NB4 (cell line): ENCODE results near the gene TNFRSF17.

Source experiments
- MYC ChIP-seq: IDR thresholded peaks from 2 replicates; pipeline ENCODE4 v1.6.1; 2011; ENCODE audit warnings: low read depth, low read length
- POLR2A ChIP-seq: IDR thresholded peaks from 2 replicates; pipeline ENCODE4 v1.6.1; 2011; ENCODE audit warnings: mild to moderate bottlenecking; ENCODE audit not compliant: insufficient read length; ENCODE audit errors: extremely low read depth
- TF ChIP-seq, protein P1 (sequence below): IDR thresholded peaks from one replicate; pipeline ENCODE4 v1.5.1; 2012; ENCODE audit warnings: low read depth, low read length
- TF ChIP-seq, protein P2 (sequence below): IDR thresholded peaks from 2 replicates; pipeline ENCODE4 v1.6.1; 2011; ENCODE audit warnings: low read depth, low read length

DNA sequence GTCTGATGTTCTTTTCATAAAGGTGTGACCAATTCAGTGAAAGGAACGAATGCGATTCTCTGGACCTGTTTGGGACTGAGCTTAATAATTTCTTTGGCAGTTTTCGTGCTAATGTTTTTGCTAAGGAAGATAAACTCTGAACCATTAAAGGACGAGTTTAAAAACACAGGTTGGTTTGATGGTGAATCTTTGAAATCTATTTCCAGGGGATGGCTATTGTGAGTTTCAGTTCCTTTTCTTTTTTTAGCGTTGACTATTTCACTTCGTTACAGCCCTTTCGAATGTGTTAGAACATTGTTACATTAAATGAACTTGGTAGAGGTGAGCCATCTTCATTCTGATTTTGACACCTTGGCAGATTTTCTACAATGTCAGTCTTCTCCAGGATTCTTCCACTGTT is 1.2 kb downstream of the TNFRSF17 start:
- TF ChIP-seq, protein P1, sequence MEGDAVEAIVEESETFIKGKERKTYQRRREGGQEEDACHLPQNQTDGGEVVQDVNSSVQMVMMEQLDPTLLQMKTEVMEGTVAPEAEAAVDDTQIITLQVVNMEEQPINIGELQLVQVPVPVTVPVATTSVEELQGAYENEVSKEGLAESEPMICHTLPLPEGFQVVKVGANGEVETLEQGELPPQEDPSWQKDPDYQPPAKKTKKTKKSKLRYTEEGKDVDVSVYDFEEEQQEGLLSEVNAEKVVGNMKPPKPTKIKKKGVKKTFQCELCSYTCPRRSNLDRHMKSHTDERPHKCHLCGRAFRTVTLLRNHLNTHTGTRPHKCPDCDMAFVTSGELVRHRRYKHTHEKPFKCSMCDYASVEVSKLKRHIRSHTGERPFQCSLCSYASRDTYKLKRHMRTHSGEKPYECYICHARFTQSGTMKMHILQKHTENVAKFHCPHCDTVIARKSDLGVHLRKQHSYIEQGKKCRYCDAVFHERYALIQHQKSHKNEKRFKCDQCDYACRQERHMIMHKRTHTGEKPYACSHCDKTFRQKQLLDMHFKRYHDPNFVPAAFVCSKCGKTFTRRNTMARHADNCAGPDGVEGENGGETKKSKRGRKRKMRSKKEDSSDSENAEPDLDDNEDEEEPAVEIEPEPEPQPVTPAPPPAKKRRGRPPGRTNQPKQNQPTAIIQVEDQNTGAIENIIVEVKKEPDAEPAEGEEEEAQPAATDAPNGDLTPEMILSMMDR: no peak
- TF ChIP-seq, protein P2, sequence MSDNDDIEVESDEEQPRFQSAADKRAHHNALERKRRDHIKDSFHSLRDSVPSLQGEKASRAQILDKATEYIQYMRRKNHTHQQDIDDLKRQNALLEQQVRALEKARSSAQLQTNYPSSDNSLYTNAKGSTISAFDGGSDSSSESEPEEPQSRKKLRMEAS: no peak
- TF ChIP-seq POLR2A: no peak
- no peak for TF ChIP-seq MYC
